Osteocyte (in vitro differentiated cells): ENCODE results near the gene AFF1. TPM values are rescaled to one million over a fixed set of nuclear protein-coding genes. Genes with fewer than 3 reads are reported as not detected.

Source experiments
- DNase-seq: peaks from one replicate; pipeline ENCODE4 v3.0.0; 2021; ENCODE audit warnings: mixed read lengths; ENCODE audit not compliant: unreplicated experiment; ENCODE audit errors: extremely low spot score
- H3K27ac Mint-ChIP-seq: one replicate; pipeline ENCODE4 v1.8.0; 2021; ENCODE audit warnings: mild to moderate bottlenecking, mixed read lengths; ENCODE audit not compliant: unreplicated experiment
- H3K27me3 Mint-ChIP-seq: one replicate; pipeline ENCODE4 v1.8.0; 2021; ENCODE audit warnings: mixed read lengths; ENCODE audit not compliant: unreplicated experiment
- H3K36me3 Mint-ChIP-seq: one replicate; pipeline ENCODE4 v1.8.0; 2021; ENCODE audit warnings: mixed read lengths; ENCODE audit not compliant: unreplicated experiment
- H3K4me1 Mint-ChIP-seq: one replicate; pipeline ENCODE4 v1.8.0; 2021; ENCODE audit warnings: mixed read lengths; ENCODE audit not compliant: unreplicated experiment
- H3K4me3 Mint-ChIP-seq: one replicate; pipeline ENCODE4 v1.8.0; 2021; ENCODE audit warnings: mild to moderate bottlenecking, moderate library complexity, mixed read lengths; ENCODE audit not compliant: unreplicated experiment
- H3K9me3 Mint-ChIP-seq: one replicate; pipeline ENCODE4 v1.8.0; 2021; ENCODE audit warnings: mixed read lengths; ENCODE audit not compliant: unreplicated experiment
- total RNA-seq: library from RNA; stranded (reverse); gene quantifications from 2 replicates; pipeline ENCODE4 v1.2.1, GENCODE V29; 2021
- TF ChIP-seq, protein P1 (sequence below): fragments of 200-600 bp; sonication (generic); IDR thresholded peaks from 2 replicates; pipeline ENCODE4 v1.5.0; 2021; ENCODE audit warnings: antibody characterized with exemption, mild to moderate bottlenecking, moderate library complexity

AFF1 gene
- total RNA-seq, 1 donor from 2014 or later, result 39.3 TPM

- no peak overlapping the region for H3K27ac Mint-ChIP-seq
- H3K4me3 Mint-ChIP-seq, result no peak overlapping the region
- TF ChIP-seq, protein P1, sequence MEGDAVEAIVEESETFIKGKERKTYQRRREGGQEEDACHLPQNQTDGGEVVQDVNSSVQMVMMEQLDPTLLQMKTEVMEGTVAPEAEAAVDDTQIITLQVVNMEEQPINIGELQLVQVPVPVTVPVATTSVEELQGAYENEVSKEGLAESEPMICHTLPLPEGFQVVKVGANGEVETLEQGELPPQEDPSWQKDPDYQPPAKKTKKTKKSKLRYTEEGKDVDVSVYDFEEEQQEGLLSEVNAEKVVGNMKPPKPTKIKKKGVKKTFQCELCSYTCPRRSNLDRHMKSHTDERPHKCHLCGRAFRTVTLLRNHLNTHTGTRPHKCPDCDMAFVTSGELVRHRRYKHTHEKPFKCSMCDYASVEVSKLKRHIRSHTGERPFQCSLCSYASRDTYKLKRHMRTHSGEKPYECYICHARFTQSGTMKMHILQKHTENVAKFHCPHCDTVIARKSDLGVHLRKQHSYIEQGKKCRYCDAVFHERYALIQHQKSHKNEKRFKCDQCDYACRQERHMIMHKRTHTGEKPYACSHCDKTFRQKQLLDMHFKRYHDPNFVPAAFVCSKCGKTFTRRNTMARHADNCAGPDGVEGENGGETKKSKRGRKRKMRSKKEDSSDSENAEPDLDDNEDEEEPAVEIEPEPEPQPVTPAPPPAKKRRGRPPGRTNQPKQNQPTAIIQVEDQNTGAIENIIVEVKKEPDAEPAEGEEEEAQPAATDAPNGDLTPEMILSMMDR, result no peak
- H3K4me1 Mint-ChIP-seq, result peaks cover 50% of the 10 kb centered on the region
- no peaks in the 10 kb centered on the region for H3K27me3 Mint-ChIP-seq
- peaks cover 28% of the 10 kb centered on the region for H3K36me3 Mint-ChIP-seq
- H3K9me3 Mint-ChIP-seq, result no peaks in the 10 kb centered on the region
- no peak for DNase-seq
Observed at GRCh38 chr4:87122252-87122651, 187.4 kb downstream of the AFF1 start.

DNA sequence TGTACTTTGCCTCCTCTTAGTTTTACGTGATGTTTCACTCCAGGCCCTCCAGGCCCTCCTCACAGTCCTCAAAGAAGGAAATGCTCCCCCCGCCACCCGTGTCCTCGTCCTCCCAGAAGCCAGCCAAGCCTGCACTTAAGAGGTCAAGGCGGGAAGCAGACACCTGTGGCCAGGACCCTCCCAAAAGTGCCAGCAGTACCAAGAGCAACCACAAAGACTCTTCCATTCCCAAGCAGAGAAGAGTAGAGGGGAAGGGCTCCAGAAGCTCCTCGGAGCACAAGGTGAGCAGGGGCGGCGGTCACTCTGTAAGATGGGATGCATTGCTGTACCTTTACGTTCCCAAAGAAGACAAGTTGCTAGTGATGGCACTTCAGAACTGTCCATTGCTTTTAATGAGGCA, 191.2 kb downstream of the AFF1 start:
- Mint-ChIP-seq H3K27ac (no peak overlapping the region), H3K4me1 (peaks cover 16% of the 10 kb centered on the region), H3K36me3 (peaks cover 38% of the 10 kb centered on the region), H3K4me3 (no peak overlapping the region), H3K27me3 (no peaks in the 10 kb centered on the region), H3K9me3 (no peaks in the 10 kb centered on the region)
- no peak for DNase-seq
- TF ChIP-seq, protein P1, result no peak

DNA sequence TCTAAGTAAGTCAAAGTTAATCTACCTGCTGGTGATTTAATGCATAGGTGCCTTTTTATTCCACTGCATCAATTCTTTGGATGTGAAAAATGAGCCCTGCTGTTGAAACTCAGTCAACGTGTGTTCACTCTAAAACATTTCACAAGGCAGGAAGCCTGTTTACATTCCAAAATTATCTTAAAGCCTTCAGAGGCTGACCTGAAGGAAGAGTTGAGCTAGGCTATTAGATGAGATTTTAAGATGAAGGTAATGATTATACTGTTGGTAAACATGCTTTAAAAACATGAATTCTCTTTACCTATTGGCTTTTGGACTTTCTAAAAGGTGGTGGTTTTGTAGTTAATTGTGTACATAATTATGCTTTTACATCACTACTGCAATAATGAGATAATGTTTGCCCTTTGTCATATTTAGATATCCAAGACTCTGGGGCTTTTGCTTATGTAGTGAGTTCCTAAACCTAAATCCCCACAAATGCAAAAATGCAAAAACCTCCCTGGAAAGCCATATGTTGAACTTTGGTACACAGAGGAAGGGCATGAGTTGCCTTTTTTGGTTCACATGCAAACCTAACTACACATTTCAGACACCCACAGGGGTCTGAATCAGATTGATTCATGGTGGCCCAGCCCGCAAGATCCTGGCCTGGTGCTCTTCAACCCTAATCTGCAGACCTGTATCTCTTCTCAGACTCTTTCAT, 193.3 kb downstream of the AFF1 start:
- Mint-ChIP-seq H3K36me3 (peaks cover 53% of the 10 kb centered on the region), H3K27me3 (no peaks in the 10 kb centered on the region), H3K4me3 (no peak overlapping the region), H3K9me3 (no peaks in the 10 kb centered on the region), H3K4me1 (peaks cover 2% of the 10 kb centered on the region), H3K27ac (no peak overlapping the region)
- TF ChIP-seq, protein P1, result no peak
- no peak for DNase-seq

GRCh38 chr4:87129681-87130080, 194.9 kb downstream of the AFF1 start:
- Mint-ChIP-seq H3K9me3 (no peaks in the 10 kb centered on the region), H3K4me1 (no peaks in the 10 kb centered on the region), H3K27me3 (no peaks in the 10 kb centered on the region), H3K4me3 (no peak overlapping the region), H3K36me3 (peaks cover 65% of the 10 kb centered on the region), H3K27ac (no peak overlapping the region)
- TF ChIP-seq, protein P1, result no peak
- DNase-seq, result no peak

- Mint-ChIP-seq H3K9me3 (no peaks in the 10 kb centered on the region), H3K4me1 (no peaks in the 10 kb centered on the region), H3K27me3 (no peaks in the 10 kb centered on the region), H3K4me3 (no peak overlapping the region), H3K36me3 (peaks cover 66% of the 10 kb centered on the region), H3K27ac (no peak overlapping the region)
- TF ChIP-seq, protein P1, result no peak
- no peak for DNase-seq
Observed at GRCh38 chr4:87130985-87131703, 196.3 kb downstream of the AFF1 start.
